Transverse colon (tissue), 4 donors: ENCODE data around the gene RNLS. TPM values are rescaled to one million over a fixed set of nuclear protein-coding genes. Genes with fewer than 3 reads are reported as not detected.

Experiments used
- DNase-seq: peaks from one replicate; pipeline ENCODE4 v3.0.0-alpha.2; 2019
- H3K27ac ChIP-seq, 4 donors: fragments of 200-600 bp; sonication (generic); 2 replicates each; pipeline ENCODE4 v1.5.1; 2016 to 2018; ENCODE audit warnings: inconsistent platforms in 4 of 4
- H3K27me3 ChIP-seq: fragments of 200-600 bp; sonication (generic); 2 replicates; pipeline ENCODE4 v1.5.1; 2017; ENCODE audit warnings: inconsistent platforms
- H3K36me3 ChIP-seq, 4 donors: fragments of 200-600 bp; sonication (generic); 2 replicates each; pipeline ENCODE4 v1.5.1; 2017 to 2019; ENCODE audit warnings: inconsistent platforms in 4 of 4
- H3K4me1 ChIP-seq, 4 donors: fragments of 200-600 bp; sonication (generic); 2 replicates each; pipeline ENCODE4 v1.5.1; 2017 to 2020; ENCODE audit warnings: inconsistent platforms in 4 of 4
- H3K4me3 ChIP-seq, 4 donors: fragments of 200-600 bp; sonication (generic); 1 replicate in 1 of 4; 2 replicates in 3 of 4; pipeline versions ENCODE4 v1.5.1 to v1.6.1; 2017 to 2019; ENCODE audit warnings: inconsistent platforms in 4 of 4
- H3K9me3 ChIP-seq, 2 donors: fragments of 200-600 bp; sonication (generic); 2 replicates each; pipeline ENCODE4 v1.5.1; 2017 to 2019; ENCODE audit warnings: inconsistent platforms in 2 of 2
- CTCF ChIP-seq, 5 experiments: fragments of 200-600 bp in 3 of 5; fragments of 450-650 bp in 2 of 5; sonication (generic) in 3 of 5; IDR thresholded peaks; 1 replicate in 2 of 5; 2 replicates in 3 of 5; pipeline ENCODE4 v1.5.1; 2016 to 2017; ENCODE audit warnings: antibody characterized with exemption in 5 of 5, inconsistent platforms in 3 of 5, mild to moderate bottlenecking in 2 of 5, moderate library complexity in 1 of 5
- EP300 ChIP-seq: sonication (generic); formaldehyde crosslinking; IDR thresholded peaks from one replicate; pipeline ENCODE4 v1.6.1; 2017; ENCODE audit warnings: antibody characterized with exemption, low read depth
- POLR2A ChIP-seq: fragments of 450-650 bp; IDR thresholded peaks from one replicate; pipeline ENCODE4 v1.6.1; 2016; ENCODE audit warnings: antibody characterized with exemption, mild to moderate bottlenecking, moderate library complexity
- POLR2AphosphoS5 ChIP-seq, 3 donors: sonication (generic); formaldehyde crosslinking; IDR thresholded peaks; one replicate each; pipeline ENCODE4 v1.6.1; 2016; ENCODE audit warnings: antibody characterized with exemption in 3 of 3
- WGBS, 2 donors: methylation state at CpG; one replicate each; pipeline ENCODE4 v1.1.5; 2018; ENCODE audit warnings: low coverage in 1 of 2; 5-methylcytosine and 5-hydroxymethylcytosine counted together
- in situ Hi-C, 4 donors: fragments of 200-750 bp; cut with MboI; loops; one replicate each; pipeline versions ENCODE4 v1.15.0 to v1.15.1; 2017; ENCODE audit warnings: low sequenced_read_pairs in 3 of 4, low pct_ligation_motif_present in 1 of 4, low pct_unique_long_range_greater_than_20kb in 1 of 4
- intact Hi-C: fragments of 100-400 bp; cut with DNase I; formaldehyde crosslinking; loops from one replicate; pipeline ENCODE4 v1.15.1; 2023; ENCODE audit warnings: low total_unique reads
- total RNA-seq, 4 donors: library from RNA; depleted of rRNA; stranded (reverse); fragments of >200 nt; gene quantifications; one replicate each; pipeline ENCODE4 v1.1.0, GENCODE V29; 2016

RNLS gene
- total RNA-seq, 4 donors from 2014 or later = 2.4 to 78.2 (median 28.9) TPM

- H3K4me3 ChIP-seq = peak overlapping the region in 2 of 4 donors; percentile 5 to 25
- WGBS, 2 donors = 16 to 23% methylated on average over 5 to 6 of the region's 6 CpGs
- H3K36me3 ChIP-seq = no peaks in the 10 kb centered on the region
- no peaks in the 10 kb centered on the region for H3K9me3 ChIP-seq
- in situ Hi-C loops = loop anchor here (10.0 to 25.0 kb wide), 3 partner anchors 522 to 532 kb away; partner anchors contain the start of genes KLLN (in 2 of the 4) and PTEN (in 2 of the 4)
- H3K27ac ChIP-seq = peak overlapping the region; percentile 80 to 88 (median 86)
- no peaks in the 10 kb centered on the region for H3K27me3 ChIP-seq
- TF ChIP-seq POLR2A (peak; percentile 43), POLR2AphosphoS5 (IDR thresholded peaks at IDR 0.05) (peak; percentile 36 to 56 (median 47)), CTCF (IDR thresholded peaks at IDR 0.05) (no peak)
- peaks cover 20 to 59% (median 37%) of the 10 kb centered on the region in 4 donors for H3K4me1 ChIP-seq
- DNase-seq = peak; percentile 40
- intact Hi-C loops = no loop called here
Observed at GRCh38 chr10:88386821-88387773, 196.0 kb downstream of the RNLS start.

- H3K27me3 ChIP-seq = no peaks in the 10 kb centered on the region
- TF ChIP-seq POLR2A = no peak
- no peak for TF ChIP-seq EP300
- no peak for TF ChIP-seq CTCF (IDR thresholded peaks at IDR 0.05)
- TF ChIP-seq POLR2AphosphoS5 (IDR thresholded peaks at IDR 0.05) = no peak
- DNase-seq = no peak
- H3K27ac ChIP-seq = peak overlapping the region; percentile 80 to 88 (median 86)
- peaks cover 20 to 58% (median 37%) of the 10 kb centered on the region in 4 donors for H3K4me1 ChIP-seq
- 5 to 7% methylated on average over 3 of the region's 3 CpGs for WGBS, 2 donors
- no peaks in the 10 kb centered on the region for H3K36me3 ChIP-seq
- intact Hi-C loops = no loop called here
- peak overlapping the region in 2 of 4 donors; percentile 5 to 25 for H3K4me3 ChIP-seq
- no peaks in the 10 kb centered on the region for H3K9me3 ChIP-seq
- in situ Hi-C loops = loop anchor here (10.0 to 25.0 kb wide), 3 partner anchors 521 to 531 kb away; partner anchors contain the start of genes KLLN (in 2 of the 4) and PTEN (in 2 of the 4)
Observed at GRCh38 chr10:88386204-88386788, 196.8 kb downstream of the RNLS start.

- intact Hi-C loops (no loop called here), in situ Hi-C loops (loop anchor here (10.0 to 25.0 kb wide), 3 partner anchors 521 to 531 kb away; partner anchors contain the start of genes KLLN (in 2 of the 4) and PTEN (in 2 of the 4))
- H3K4me3 ChIP-seq = peak overlapping the region in 2 of 4 donors; percentile 5 to 25
- TF ChIP-seq POLR2A (no peak), CTCF (IDR thresholded peaks at IDR 0.05) (peak in 3 of 5 experiments; percentile 8 to 61 (median 47)), POLR2AphosphoS5 (IDR thresholded peaks at IDR 0.05) (peak in 2 of 3 donors; percentile 61 to 62), EP300 (peak; percentile 60)
- H3K9me3 ChIP-seq = no peaks in the 10 kb centered on the region
- H3K27me3 ChIP-seq = no peaks in the 10 kb centered on the region
- H3K36me3 ChIP-seq = no peaks in the 10 kb centered on the region
- H3K27ac ChIP-seq = peak overlapping the region; percentile 80 to 88 (median 86)
- peak; percentile 92 for DNase-seq
- WGBS, 2 donors = 22 to 50% methylated on average over 7 to 11 of the region's 11 CpGs
- H3K4me1 ChIP-seq = peaks cover 20 to 59% (median 37%) of the 10 kb centered on the region in 4 donors
Observed at GRCh38 chr10:88385601-88386203, 197.4 kb downstream of the RNLS start.
